HG03139 (cell line): Measurements from ENCODE around the gene ACO2.

Experiments used
- ATAC-seq: cut with Tn5 transposase; IDR thresholded peaks from one replicate; pipeline ENCODE4 v1.9.1; 2021; ENCODE audit not compliant: unreplicated experiment

Gene ACO2

DNA sequence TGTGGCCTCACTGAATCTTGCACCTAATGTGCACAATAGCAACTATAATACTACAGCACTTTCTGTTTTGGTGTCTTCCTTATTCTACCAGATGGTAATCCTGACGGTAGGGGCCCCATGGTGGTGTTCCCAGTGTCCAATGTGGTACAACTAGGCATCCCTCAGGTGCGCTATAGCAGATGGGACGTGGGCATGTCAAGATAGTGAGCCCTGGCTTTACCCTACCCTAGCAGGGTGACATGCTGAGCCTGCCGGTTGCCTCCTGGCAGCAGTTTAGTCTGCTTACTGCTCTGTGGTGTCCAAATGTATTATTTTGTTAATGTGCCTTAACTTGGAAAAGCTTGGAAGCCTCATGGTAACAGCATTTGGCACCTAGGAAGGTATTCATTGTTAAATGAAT lies 19.2 kb downstream of the ACO2 start:
- ATAC-seq = no peak

DNA sequence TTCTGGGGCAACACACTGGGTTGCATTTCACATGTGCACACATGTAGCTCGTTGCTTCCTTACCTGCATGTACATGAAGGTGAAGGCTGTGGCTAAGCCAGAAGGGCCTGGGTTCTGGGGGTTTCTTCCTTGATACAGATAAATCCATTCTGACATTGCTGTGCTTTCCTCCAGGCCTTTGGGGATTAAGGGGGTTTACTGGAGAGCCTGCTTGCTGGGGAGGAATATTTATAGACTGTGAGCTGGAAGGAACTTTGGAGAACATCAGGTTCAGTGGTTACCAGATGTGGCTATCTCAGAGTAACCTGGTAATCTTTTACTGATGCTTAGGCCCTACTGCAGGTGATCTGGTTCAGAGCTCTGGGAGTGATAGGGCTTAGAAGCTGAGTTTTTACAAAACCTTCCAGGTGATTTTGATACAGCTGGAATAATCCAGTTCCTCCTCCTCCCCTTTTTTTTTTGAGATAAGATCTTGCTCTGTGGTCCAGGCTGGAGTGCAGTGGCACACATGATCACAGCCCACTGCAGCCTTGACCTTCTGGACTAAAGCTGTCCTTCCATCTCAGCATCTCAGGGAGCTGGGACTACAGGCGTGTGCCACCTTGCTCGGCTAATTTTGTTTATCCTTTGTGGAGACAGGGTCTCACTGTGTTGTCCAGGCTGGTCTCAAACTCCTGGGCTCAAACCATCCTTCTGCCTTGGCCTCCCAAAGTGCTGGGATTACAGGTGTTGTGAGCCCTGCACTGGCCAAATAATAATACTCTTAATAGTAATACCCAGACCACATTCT lies 19.9 kb downstream of the ACO2 start:
- ATAC-seq = no peak

DNA sequence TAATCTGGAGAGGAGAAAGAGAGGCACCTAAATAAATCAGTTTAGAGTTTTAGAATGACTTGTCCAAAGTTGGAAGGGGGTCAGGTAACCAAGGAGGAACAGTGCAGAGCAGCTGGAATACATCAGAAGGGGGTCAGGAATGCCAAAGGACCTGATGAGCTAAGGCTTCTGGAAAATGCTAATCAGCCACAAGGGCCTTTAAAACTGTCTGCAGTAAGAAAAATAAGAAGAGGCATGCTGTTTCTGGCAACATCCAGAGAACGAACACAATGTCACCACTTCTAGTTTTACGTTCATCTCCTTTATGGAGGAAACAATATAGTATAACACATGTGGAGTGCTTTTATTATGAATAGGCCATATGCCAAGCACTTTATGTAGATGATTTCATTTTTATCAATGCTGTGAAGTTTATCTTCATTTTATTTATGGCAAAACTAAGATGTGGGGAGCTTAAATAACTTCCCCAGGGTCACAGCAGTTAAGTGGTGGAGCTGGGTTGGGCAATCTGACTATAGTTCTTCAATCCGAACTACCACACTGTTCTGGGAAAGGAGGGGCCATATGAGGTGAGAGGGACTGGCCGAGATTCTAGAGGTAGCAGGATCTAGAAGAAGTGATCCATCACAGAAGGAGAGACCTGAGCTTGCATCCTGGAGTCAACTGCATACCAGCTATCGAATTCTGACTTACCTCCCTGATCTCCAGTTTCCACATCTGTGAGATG lies 22.6 kb downstream of the ACO2 start:
- no peak for ATAC-seq

DNA sequence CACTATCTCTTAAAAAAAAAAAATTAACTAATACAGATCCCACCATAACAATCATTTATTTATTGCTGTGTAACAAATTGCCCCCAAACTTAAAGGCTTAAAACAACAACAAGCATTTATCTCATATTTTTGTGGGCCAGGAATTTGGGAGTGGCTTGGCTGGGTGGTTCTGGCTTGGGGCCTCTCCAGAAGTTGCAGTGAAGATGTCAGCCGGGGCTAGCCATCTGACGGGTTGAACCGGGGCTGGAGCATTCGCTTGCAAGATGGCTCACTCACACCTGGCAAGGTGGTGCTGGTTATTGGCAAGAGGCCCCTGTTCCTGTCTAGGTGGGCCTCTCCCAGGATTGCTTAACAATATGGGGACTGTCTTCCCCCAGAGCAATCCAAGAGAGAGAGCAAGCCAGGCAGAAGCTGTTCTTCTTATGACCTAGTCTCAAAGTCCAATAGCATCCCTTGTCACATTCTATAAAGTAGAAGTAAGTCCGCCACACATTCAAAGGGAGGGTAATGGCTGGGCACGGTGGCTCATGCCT lies 29.5 kb downstream of the ACO2 start:
- ATAC-seq = no peak

GRCh38 chr22:41499624-41500280 lies 30.8 kb downstream of the ACO2 start:
- ATAC-seq = no peak

GRCh38 chr22:41500303-41500702 lies 31.4 kb downstream of the ACO2 start:
- no peak for ATAC-seq

- no peak for ATAC-seq
Measured at GRCh38 chr22:41501209-41501608, 32.3 kb downstream of the ACO2 start.

DNA sequence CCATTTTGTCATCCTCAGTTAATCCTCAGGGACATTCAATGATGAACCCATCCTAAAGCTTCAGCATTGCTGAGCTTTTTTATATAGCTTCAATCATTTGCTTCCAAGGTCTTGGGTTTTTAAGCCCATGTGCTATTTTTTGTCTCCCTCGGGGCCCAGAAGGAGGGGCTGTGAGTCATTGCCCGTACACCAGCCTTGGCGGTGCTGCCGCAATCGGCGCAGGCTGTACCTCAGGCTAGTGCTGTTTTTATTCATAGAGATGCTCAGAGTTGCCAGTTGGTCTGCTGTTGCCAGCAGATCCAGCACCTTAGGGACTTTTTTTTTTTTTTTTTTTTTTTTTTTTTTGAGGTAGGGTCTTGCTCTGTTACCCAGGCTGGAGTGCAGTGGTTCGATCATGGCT lies 35.5 kb downstream of the ACO2 start:
- ATAC-seq = no peak

GRCh38 chr22:41504816-41505215 lies 35.9 kb downstream of the ACO2 start:
- no peak for ATAC-seq

DNA sequence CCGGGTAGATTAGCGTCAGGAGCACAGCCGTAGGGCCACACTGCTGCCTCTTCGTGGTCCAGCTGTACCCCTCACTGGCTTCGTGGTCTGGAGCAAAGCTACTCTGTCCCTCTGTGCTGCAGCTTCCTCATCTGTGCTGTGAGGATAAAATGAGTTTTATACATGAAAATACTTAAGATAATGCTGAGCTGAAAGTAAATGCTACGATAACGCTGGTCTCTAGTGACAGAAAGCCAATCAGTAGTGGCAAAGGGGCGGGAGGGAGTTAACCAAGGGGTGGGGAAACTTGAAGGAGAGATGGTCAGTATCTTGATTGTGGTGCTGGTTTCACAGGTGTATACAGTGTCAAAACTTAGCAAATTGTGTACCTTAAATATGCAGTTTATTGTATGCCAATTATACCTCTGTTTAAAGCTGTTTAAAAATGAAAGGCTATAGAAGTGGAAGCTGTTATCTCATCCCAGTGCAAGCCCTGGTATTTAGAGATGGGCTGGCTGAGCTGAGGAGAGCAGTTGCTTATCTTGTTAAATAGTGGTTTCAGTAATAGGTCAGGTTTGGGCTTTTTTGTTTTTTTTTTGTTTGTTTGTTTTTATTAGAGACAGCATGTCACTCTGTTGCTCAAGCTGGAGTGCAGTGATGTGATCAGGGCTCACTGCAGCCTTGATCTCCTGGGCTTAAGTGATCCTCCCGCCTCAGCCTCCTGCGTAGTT lies 36.7 kb downstream of the ACO2 start:
- ATAC-seq = no peak

DNA sequence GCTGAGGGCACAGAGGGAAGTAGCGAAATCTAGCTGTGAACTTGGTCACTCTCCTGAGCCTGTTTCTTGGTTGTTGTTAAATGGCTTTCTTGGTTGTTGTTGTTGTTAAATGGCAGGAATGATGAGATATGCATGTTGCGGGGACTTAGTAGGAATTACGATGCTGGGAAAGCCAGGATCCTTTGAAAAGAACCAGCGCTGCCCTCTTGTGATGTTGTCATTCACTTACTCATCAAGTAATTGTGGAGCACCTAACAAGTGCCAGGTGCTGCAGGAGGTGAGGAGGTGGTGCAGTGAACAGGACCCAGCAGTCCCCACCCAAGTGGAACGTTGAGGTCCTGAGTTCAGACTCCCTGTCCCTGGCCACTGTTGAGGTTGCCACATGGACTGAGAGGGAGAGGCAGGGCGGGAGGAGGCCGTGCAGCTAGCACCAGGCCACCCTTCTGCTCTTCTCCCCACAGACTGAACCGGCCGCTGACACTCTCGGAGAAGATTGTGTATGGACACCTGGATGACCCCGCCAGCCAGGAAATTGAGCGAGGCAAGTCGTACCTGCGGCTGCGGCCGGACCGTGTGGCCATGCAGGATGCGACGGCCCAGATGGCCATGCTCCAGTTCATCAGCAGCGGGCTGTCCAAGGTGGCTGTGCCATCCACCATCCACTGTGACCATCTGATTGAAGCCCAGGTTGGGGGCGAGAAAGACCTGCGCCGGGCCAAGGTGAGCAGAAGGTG lies 38.6 kb downstream of the ACO2 start:
- no peak for ATAC-seq

- no peak for ATAC-seq
Measured at GRCh38 chr22:41508770-41509170, 39.9 kb downstream of the ACO2 start.

DNA sequence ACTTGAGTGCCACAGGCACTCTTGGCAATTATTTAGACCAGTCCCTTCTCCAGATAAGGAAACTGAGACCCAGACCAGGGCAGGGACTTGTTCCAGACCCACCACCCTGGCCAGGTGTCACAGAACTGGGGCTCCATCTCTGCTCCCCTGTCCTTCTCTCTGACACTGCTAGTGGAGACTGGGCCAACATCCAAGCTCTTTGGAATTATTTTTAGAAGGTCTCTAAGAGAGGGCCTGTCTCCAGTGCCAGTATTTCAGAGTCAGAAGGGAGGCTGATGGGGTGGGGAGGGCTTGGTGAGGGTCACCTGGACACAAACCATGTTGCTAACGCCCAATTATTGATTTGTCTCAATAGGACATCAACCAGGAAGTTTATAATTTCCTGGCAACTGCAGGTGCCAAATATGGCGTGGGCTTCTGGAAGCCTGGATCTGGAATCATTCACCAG lies 42.6 kb downstream of the ACO2 start:
- ATAC-seq = no peak

- ATAC-seq = no peak
Measured at GRCh38 chr22:41512421-41513194, 43.7 kb downstream of the ACO2 start.

GRCh38 chr22:41513391-41513790 lies 44.5 kb downstream of the ACO2 start:
- ATAC-seq = no peak

- ATAC-seq = no peak
Measured at GRCh38 chr22:41516462-41516861, 47.5 kb downstream of the ACO2 start.

- no peak for ATAC-seq
Measured at GRCh38 chr22:41517172-41518047, 48.5 kb downstream of the ACO2 start.

- no peak for ATAC-seq
Measured at GRCh38 chr22:41518048-41518347, 49.1 kb downstream of the ACO2 start.

DNA sequence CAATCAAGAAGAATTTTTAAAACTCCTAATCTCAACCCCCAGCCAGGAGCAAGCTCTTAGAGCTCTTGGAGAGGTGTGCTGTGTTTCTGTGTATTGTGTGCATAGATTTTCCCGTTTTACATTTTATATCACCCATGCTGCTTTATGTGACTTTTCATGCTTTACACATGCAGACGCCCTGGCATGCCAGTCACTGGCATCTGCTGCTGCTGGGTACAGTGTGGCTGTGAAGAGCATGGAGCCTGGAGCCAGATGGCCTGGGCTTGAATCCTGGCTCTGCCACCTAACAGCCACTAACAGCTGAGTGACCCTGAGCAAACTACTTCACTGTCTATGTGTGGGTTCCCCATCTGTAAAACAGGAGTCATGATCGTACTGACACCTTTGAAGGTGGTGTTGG lies 52.2 kb downstream of the ACO2 start:
- no peak for ATAC-seq
